GM18861 (cell line): ENCODE data around the gene RSPH9.

Experiments used
- ATAC-seq: cut with Tn5 transposase; IDR thresholded peaks from one replicate; pipeline ENCODE4 v1.9.1; 2021; ENCODE audit not compliant: unreplicated experiment

The RSPH9 gene

DNA sequence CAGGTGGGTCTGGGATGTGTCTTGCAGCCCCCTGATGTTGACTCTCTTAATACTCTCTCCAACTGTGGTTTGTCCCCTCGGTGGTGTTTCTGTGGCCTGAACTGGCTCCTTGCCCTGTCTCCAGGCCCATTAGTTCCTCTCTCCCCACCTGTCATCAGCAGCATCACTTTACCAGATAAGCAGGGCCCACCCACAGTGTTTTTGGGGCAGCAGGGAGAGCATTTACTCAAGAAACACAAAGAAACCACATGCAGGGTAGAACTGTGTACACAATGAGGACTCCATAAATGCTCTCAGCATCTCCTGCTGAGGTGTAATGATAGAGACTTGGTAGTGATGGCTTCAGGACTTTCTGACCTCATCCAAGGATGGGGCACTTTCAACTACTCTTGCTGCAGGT lies 62.9 kb downstream of the RSPH9 start:
- ATAC-seq = no peak

DNA sequence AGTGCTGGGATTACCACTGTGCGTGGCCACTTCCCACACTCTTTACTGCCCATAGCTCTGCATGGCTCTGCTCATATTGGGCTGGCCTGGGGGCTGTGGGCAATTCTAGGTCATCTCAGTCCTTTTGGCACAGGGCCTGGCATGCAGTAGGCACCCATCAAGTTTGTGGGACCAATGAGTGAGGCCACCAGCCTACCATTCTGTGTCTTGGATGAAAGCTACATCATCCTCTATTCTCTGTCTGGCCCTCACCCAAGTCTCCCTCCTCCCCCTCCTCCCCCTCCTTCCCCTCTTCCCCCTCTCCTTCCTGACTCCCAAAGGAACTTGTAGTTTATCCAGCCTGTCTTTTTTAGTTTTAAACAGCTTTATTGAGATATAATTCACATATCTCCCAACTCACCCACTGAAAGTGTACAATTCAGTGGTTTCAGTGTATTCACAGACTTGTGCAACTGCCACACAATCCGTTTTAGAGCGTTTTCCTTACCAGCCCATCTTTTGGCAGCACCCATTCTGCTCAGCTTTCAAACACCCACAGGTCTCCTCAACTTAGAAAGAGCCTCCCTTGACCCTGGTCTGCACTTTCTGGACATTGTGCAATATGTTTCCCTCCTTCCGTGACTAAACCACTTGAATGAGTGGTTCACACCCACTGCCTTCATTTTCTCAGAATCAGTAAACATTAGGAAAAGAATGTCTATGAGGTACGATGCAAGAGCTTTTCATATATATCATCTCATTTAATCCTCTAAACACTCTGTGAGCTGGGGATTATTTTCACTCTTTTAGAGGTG lies 64.2 kb downstream of the RSPH9 start:
- ATAC-seq = no peak

DNA sequence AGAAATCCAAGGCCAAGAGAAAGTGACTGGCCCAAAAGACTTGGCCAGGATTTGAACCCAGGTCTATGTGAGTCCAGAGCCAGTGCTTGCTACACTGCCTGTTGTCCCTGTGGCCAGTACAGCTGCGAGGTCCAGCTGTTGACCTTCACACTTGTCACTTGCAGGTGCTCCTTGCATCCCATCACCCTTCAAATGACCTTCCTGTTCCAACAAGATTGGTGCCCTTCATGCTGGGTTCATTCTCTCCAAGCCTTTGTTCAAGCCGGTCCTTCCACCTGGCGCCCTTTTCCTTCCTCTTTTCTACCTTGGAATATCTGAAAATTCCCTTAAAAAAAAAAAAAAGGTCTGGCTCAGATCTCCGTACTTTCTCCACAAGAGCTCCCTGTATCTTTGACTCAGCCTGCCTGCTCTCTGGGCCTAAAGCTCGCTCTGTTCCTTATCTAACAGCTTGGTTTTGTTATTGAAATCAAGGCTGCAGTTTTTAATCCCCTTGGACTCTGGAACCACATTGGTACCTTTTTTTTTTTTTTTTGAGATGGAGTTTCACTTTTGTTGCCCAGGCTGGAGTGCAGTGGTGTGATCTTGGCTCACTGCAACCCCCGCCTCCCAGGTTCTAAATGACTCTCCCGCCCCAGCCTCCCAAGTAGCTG lies 64.9 kb downstream of the RSPH9 start:
- no peak for ATAC-seq

DNA sequence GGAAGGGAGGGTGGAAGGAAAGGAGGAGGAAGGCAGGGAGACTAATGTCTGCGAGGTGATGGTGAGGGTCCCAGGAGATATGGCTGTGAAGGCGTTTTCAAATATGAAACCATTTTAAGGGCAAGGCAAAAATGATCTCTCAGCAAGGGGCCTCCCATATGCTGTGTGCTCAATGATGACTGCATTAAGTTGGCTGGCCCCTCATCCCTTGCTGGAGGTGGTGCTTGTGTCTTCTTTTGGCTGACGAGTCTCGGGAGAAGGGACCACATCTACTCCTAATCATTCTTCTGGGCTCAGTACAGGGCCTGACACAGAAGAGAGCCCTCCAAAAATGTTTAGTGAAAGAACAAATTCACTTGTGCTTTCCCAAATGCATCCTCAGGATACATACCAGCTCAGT lies 65.7 kb downstream of the RSPH9 start:
- ATAC-seq = no peak

DNA sequence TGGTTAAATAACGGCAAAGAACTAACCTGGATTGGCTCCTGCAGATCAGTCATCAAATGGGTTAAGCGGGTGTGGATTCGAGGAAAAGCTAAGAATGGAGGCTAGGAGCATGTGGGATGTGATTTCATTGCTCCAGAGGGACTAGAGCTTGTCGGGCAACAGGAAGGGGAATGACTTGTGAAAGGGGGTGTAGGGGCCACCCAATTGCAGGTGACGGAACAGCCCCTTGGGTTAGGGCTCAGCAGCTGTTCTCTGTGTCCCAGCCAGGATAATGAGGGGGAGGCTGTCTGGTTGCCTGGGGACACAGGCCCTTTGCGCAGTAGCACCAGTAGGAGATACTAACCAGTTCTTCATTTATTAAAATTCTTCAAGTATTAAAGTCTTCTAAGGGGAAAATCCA lies 67.7 kb downstream of the RSPH9 start:
- no peak for ATAC-seq

DNA sequence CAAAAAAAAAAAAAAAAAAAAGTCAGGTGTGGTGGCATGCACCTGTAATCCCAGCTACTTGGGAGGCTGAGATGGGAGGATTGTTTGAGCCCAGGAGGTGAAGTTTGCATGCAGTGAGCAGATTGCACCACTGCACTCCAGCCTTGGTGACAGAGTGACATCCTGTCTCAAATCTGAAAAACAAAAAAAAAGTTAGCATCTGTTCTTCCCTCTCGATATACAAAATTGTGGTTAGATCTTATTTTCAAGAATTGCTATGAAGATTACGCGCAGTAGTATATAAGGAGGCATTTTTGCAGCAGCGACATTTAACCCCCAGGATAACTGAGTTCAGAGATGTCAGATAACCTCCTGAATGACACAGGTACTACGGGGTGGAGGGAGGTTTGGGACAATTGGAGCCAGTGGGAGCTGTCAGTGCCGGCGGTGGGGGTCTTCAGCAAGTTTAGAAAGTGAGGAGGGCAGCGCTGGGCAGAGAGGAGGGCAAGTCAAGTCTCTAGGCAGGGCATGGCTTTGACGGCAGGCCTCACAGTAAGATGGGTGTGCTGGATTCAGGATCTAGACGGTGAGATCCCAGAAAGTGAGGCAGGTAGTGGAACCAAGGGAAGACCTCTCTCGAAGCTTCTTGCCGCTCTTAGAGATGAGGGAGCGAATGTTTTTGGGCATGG lies 68.9 kb downstream of the RSPH9 start:
- no peak for ATAC-seq

DNA sequence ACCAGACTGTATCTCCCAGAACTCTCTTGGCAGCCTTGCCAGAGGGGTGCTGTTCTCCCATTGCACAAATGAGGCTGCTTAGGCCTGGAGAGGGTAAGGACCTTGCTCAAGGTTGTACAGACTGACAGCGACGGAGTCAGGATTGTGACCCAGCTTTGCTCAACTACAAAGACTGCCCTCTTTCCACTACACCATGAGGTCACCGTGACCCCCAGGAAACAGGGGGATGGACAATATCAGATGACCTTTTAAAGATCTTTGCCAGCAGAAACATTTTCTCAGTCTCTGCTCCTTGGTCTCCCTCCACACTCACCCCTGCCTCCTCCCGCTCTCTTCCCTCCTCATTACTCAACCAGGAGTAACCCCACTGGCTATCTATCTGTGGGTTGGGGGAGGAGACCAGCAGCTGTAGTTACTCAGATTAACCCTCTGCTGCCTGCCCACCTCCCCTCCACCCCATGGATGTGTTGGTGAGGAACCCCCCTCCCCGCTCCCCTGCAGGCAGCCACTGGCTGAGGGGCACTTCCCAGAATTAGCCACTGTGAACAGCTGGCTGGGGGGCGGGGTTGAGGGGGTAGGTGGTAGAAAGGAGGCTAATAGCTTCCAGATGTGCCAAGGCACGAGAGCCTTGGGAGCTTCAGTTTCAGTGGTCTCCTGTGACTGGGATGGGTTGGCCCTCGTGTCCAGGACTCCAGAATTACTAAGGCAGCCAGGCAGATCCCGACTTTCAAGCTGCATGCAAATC lies 69.6 kb downstream of the RSPH9 start:
- ATAC-seq = no peak

DNA sequence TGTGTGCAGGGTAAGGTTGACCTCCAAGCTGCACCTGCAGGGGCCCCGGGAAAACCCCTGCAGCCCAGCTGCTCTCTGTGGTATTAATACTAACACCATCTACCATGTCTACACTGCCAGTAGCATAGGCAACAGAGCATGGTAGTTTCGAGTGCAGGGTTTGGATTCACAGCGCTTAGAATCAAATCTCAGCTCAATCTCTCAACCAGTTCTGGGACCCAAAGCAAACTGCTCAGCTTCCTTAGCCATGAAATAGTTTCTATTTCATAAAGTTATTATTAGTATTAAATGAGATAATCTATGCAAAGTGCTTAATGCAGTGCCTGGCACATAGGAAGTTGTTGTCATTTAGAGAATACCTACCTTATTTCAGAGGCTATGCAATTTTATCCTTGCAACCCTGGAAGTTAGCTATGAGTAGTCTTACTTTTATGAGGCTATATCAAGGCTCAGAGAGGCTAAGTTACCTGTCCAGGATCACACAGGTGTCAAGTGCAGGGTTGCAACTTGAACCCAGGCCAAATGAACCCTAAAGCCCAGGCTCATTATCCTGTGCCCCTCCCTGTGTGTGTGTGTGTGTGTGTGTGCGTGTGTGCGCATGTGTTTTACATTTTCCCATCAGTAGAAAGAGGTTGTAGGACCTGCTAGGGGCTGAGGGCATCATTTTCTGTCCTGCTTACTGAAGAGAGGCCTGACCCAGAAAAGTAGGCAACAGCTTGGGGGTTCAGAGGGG lies 70.4 kb downstream of the RSPH9 start:
- ATAC-seq = peak; percentile 79

DNA sequence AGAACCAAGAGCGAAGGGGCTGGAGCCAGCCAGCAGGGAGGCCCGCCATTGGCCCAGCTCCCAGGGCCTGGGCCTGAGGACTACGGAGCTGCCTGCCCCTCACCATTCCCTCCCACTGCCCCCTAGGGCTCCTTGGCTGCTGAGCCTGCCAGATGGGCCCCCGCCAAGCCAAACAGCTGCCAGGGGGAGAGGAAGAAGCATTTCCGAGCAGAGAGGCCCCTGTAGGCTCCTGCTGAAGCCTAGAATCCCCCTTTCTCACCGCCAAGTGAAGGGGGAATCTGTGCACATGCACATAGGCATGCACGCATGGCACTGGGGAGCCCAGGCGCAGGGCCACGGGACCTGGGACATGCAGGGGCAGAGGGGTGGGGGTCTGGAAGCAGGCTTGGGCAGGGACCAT lies 71.3 kb downstream of the RSPH9 start:
- no peak for ATAC-seq

DNA sequence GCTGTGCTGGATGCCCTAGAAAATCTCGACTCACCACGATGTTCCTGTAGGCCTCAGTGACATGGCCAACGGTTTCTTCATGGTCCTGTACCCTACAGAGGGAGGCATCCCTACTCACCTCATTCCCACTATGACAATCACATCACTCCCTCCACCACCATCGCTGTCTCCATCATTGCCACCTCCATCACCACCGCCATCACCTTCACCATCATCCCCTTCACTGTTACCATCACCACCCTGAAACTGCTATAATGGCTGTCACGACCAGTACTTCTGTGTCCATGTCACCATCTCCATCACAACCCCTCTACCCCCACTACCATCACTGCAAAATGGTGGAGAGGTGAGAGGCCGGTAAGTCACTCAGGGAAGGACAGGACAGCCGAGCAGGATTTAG lies 72.6 kb downstream of the RSPH9 start:
- no peak for ATAC-seq

- no peak for ATAC-seq
Measured at GRCh38 chr6:43717822-43718221, 73.0 kb downstream of the RSPH9 start.

DNA sequence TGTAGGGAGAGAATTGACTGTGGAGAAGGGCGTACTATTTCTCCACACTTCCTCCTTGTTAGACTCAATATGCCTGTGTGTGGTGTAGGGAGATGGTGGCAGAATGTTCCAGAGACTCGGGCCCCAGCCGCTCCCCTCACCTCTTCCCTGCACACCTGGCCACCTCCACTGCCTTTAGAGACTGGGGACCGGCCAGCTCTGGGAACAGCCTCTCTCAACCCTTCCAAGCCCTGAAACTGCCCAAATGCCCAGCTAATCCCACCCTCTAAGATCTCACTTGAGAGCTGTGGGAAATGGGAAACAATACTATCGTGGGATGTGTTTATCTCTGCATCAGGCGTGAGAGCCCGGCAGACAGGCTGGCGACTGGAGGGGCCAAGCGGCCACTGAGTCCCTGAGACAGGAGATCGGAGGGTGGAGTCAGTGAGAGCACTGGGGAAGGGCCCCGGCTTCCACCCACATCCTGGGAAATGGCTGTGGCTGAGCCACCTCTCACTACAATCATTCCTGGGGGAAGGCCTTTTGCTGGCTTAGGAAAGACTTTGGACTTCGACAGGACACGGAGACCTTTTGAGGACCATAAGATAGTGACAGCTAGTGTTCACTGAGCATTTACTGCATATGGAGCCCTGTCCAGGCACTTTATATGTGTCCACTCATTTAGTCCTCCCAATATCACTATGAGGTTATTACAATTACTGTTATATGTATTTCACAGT lies 73.7 kb downstream of the RSPH9 start:
- ATAC-seq = no peak

- ATAC-seq = no peak
Measured at GRCh38 chr6:43719511-43719910, 74.7 kb downstream of the RSPH9 start.

- no peak for ATAC-seq
Measured at GRCh38 chr6:43720999-43721398, 76.2 kb downstream of the RSPH9 start.
